Fibroblast of skin of scalp (primary cell): ENCODE measurements around the gene CYGB.
"Not testable (repeated sequence)": the region's sequence is repeated elsewhere in the genome, so short reads cannot be mapped to it uniquely, and the experiment has no call there.

Experiments
- DNase-seq: peaks from one replicate; pipeline ENCODE4 v3.0.0-alpha.2; 2013

Gene CYGB

GRCh38 chr17:76523084-76524037 is 14.1 kb downstream of the CYGB start:
- peak; percentile 49 for DNase-seq

DNA sequence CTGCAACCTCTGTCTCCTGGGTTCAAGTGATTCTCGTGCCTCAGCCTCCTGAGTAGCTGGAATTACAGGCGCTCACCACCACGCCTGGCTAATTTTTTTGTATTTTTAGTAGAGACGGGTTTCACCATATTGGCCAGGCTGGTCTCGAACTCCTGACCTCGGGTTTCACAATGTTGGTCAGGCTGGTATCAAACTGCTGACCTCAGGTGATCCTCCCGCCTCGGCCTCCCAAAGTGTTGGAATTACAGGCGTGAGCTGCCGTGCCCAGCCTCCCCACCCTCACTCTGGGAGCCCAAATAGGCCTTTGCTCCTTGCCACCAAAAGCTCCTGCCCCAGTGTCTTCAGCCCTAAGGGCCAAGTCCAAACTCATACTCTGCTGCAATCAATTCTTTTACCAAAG is 15.8 kb downstream of the CYGB start:
- not testable (repeated sequence) for DNase-seq

DNA sequence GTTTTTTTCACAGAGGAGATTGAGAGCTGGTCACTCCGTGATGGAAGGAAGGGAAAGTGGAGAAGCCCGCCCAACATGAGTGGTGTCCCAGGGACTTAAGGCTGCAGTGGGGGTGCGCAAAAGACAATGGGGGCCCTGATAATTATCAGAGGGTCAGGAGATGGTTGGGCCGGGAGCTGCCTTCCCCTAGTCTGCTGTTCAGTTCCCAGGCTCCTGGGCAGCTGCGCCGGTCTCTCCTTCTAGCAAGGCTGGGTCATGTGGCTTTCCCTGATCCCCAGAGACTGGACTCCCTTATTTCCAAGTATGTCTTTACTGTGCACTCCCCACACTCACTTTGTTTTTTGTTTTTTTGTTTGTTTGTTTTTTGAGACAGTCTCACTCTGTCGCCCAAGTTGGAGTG is 16.2 kb downstream of the CYGB start:
- DNase-seq: no peak

GRCh38 chr17:76519048-76519966 is 18.2 kb downstream of the CYGB start:
- DNase-seq: no peak

- DNase-seq: no peak
Measured at GRCh38 chr17:76517638-76518038, 19.9 kb downstream of the CYGB start.

DNA sequence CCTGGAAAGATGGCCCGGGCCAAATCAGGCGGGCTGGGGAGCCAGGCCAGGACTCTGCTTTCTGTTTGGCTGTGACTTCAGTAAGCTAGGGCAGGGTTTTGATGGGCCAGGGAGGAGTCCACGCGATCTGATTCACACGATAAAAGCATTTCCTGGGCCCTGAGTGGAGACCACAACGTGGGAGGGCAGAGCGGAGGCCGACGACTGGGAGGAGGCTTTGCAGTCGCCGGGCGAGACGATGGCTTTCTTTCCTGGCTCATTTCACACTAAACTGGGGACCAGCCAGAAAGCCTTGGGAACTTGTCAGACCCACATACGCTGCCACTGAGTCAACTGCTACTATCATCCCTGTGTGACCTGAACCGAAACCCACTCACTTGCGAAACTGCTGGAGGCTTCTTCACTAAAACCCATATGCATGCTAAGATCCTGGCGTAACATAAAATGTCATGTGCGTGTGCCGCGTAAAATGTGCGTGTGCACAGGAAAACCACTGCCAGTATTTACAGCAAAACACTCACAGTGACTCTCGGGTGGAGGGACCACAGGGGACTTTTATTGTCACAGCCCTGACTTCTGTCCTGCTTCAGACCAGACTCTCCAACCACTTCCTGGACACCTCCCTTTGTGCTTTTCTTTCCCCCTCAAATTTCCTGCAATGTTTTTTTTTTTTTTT is 22.1 kb downstream of the CYGB start:
- DNase-seq: peak; percentile 79

DNA sequence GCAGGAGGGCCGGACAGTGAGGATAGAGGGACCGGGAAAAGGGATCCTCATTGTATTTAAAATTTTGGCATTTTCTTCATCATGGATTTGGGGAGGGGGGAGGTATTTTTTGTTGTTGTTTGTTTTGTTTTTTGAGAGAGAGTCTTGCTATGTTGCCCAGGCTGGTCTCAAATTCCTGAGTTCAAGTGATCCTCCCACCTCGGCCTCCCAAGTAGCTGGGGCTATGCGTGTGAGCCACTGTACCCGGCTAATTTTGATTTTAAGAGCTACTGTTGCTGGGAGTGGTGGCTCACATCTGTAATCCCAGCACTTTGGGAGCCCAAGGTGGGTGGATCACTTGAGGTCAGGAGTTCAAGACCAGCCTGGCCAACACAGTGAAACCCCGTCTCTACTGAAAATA is 23.2 kb downstream of the CYGB start:
- not testable (repeated sequence) for DNase-seq

GRCh38 chr17:76513306-76513692 is 24.2 kb downstream of the CYGB start:
- no peak for DNase-seq

DNA sequence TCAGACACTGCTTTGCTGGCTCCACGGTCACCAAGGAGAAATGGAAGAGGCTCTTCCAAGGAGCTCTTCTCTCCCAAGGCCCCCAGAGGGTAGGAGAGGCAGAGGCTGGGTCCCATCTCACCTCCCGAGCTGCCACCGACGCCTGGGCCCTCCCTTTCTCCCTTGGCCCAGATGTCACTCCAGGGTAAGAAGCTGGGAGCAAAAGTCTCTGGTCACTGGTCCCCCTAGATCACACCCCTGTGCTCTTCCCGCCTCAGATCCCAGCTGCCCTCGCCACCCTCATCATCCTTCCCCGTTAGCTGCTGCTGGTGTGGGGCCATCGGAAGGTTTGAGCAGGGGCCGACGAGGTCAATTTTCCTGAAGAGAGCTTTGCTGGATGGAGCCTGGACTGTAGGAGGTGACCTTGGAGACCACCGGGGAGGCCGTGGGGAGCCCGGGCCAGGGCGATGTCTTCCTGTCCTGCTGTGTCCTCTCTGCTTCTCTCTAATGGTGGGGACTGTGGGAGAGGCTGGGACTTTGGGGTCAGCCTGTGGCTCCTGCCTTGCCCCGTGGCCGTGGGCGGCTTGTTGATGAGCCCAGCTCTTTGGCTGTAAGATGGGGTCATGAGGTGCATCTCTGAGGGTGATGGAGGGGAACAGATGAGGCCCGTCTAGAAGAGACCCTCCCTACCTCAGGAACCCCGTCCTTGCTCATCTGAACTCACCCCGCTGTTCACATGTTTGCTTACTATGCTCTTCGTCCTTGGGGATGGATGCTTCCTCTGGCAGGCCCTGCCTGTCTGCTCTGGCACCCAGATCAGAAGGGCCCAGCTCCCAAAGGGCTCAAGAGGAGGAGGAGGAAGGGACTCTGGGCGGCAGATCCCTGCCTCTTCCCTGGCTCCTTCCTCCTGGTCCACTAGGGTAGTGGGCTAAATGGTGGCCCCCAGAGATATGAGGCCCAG is 24.9 kb downstream of the CYGB start:
- DNase-seq: no peak

DNA sequence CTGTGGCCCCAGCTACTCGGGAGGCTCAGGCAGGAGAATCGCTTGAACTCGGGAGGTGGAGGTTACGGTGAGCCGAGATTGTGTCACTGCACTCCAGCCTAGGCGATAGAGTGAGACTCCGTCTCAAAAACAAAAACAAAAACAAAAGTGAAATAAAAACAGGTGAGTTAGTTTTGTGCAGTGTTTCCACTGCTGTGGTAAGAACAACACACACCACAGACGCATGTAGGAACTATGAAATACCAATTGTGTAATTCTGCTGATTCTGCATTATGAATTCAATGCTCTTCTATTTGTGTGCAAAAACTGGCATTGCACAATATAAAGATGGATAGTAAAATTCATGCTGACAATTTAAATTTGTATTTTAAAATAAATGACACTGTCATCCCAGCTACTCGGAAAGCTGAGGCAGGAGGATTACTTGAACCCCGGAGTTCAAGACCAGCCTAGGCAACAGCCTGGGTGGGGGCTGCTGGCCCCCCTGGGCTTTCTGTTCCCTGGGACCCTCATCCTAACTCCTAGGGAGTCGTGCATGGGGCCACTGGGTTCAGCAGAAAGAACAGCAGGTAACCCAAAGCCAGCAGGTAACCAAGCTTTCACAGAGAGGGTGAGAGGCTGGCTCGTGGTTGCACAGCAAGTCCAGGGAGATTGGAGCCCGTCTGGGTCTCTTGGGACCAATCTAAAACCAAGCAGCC is 25.7 kb downstream of the CYGB start:
- DNase-seq: no peak

DNA sequence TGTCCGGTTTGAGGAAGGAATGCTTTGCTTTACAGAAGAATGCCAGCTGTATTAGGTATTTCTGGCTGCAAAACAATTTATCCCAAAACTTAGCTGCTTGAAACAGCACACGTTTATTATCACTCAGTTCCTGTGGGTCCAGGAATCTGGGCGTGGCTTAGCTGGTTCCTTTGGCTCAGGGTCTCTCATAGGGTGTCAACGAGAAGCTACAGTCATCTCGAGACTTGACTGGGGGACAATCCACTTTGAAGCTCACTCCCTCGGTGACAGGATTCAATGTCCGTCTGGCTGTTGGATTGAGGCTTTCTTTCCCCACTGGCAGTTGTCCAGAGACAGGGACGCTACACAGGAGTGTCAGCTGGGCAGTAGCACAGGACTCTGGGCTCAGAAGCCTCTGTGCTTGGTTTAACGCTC is 26.7 kb downstream of the CYGB start:
- peak; percentile 22 for DNase-seq

GRCh38 chr17:76508472-76509063 is 28.9 kb downstream of the CYGB start:
- not testable (repeated sequence) for DNase-seq

DNA sequence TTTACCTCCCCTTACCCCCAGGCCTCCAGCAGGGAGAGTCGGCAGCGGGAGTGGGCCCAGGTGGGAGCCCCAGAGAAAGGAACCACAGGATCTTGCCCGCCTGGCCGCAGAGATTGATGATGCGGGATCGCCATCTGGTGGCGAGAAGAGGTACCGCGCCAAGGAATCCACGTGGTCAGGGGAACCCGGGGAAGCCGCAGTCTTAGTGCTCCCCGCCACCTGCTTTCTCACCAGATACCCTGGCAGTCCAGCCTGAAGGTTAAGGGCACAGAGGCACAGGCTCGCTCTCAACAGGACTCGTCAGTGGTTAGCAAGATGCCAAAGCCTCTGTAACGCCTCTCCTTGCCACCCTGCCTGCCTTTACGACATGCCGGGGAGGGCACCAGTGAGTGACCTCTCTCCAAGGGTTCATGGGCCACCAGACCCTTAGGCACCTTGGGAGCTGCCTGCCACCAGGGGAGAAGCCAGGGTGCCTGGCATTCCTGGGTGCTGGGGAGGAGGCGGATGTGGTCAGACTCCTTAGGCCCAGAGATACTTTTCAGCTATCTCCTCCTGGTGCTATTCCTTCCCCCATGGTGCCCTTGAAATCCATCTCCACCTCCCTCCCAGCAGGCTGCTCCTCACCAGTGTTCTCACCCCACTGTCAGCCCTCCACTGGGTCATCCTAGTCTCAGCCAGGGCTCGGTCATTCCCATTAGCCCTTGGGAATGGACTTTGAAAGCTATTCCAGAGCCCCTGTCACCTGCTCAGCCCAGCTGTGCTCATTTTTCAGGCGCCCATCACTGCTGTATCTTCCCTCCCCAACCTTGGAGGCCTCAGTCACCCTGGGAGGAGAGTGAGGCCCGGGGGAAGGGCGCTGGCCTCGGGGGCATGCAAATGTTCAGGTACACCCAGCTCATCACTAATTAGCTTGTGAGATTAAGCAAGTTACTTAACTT is 30.8 kb downstream of the CYGB start:
- peak; percentile 62 for DNase-seq

GRCh38 chr17:76504117-76504516 is 33.4 kb downstream of the CYGB start:
- DNase-seq: no peak

- no peak for DNase-seq
Measured at GRCh38 chr17:76502341-76503211, 34.9 kb downstream of the CYGB start.

- DNase-seq: no peak
Measured at GRCh38 chr17:76501827-76502307, 35.6 kb downstream of the CYGB start.

DNA sequence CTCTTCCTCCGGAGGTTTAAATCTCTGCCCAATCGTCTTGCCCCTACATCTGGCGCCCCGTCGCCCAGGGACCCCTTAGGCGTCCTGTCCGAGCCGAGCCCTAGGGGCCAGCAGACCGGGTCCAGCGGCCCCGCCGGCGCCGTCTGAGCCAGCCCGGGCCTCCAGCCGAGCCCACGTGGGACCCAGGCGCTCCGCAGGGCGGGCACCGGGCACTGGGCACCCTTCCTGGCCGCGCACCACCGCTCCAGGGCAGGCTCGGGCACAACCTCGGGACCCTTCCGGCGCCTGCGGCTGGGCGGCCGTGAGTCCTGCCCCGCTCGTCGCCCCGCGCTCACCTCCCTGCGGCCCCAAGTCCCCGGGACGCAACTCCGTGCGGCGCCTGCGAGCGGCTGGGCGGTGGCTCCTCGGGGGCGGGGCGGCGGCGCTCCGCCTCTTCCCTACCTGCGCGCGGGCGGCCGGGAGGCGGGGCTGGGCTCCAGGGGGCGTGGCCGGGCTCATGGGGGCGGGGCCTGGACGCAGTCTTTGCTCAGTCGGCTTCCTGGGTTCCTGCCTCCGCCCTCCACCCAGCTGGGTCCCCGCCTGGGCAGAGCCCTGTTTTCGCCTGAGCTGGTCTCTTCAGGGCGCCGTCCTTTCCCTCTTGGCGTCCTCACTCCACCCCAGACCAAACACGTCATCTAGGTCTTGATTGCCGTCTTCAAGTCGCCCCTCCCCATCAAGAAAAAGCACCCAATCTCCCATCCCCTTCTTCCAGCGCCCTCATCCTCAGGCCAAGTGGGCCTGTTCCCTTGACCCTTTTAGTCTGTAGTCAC is 36.3 kb downstream of the CYGB start, which contains the start of gene RHBDF2:
Gene RHBDF2, minus strand, starts transcription at position 406 of the 809 bp plus-strand sequence. CDS start 19,899 bp downstream, outside the sequence.
- DNase-seq: peak; percentile 63
